H1 (cell line): ENCODE results near the gene FAM240A. TPM values are rescaled to one million over a fixed set of nuclear protein-coding genes. Genes with fewer than 3 reads are reported as not detected.

ENCODE experiments used
- BCL11A ChIP-seq, 2 experiments: IDR thresholded peaks; one replicate each; pipeline ENCODE4 v1.6.1; 2011; ENCODE audit warnings: low read depth in 2 of 2, low read length in 2 of 2, mild to moderate bottlenecking in 2 of 2
- CBX5 ChIP-seq: fragments of 300-800, 300-1000 bp; sonication (generic); IDR thresholded peaks from 2 replicates; pipeline ENCODE4 v1.7.1; 2016; ENCODE audit warnings: antibody characterized with exemption, low read length, low read depth
- POLR2AphosphoS5 ChIP-seq: IDR thresholded peaks from 2 replicates; pipeline ENCODE4 v1.6.1; 2011; ENCODE audit warnings: low read depth, low read length
- SUZ12 ChIP-seq: fragments of 200-600 bp; sonication (generic); IDR thresholded peaks from 2 replicates; pipeline ENCODE4 v1.6.1; 2012; ENCODE audit warnings: mild to moderate bottlenecking, inconsistent platforms, low read length, moderate library complexity, mixed read lengths
- polyA plus RNA-seq, 7 experiments: library from polyadenylated mRNA; depleted of rRNA in 3 of 7; stranded (reverse) in 5 of 7; unstranded in 2 of 7; fragments of >200 nt in 5 of 7; fragments of 200-250 nt in 2 of 7; gene quantifications; 1 replicate in 5 of 7; 2 replicates in 1 of 7; 4 replicates in 1 of 7; pipeline versions ENCODE4 v1.2.1 to v1.2.3, GENCODE V29; 2011 to 2013; ENCODE audit warnings: missing spikeins in 2 of 7, mixed read lengths in 2 of 7
- total RNA-seq: library from RNA; stranded (reverse); fragmentation: NEBNext Ultra II Directional; extraction: Animal tissue kit (Norgen Biotek cat#: 25700); gene quantifications from 2 replicates; pipeline ENCODE4 v1.2.1, GENCODE V29; 2021

Gene FAM240A
- total and polyA plus RNA-seq, 2 of the 8 experiments (the other 6 are each of a cell fraction or from before 2014, with no cell fraction given): 0.08 TPM; not detected in 1

GRCh38 chr3:46664971-46665762 lies 52.8 kb downstream of the FAM240A start (continued):
- TF ChIP-seq BCL11A (IDR thresholded peaks at IDR 0.05; ENCODE audit: low read depth in 2 of 2, low read length in 2 of 2) (no peak), POLR2AphosphoS5 (no peak), CBX5 (no peak), SUZ12 (no peak)
